HG02642 (cell line): Measurements from ENCODE around the gene MORN3.

Source experiments
- ATAC-seq: cut with Tn5 transposase; IDR thresholded peaks from one replicate; pipeline ENCODE4 v1.9.1; 2021; ENCODE audit warnings: mild to moderate bottlenecking; ENCODE audit not compliant: unreplicated experiment, poor library complexity

Gene MORN3

DNA sequence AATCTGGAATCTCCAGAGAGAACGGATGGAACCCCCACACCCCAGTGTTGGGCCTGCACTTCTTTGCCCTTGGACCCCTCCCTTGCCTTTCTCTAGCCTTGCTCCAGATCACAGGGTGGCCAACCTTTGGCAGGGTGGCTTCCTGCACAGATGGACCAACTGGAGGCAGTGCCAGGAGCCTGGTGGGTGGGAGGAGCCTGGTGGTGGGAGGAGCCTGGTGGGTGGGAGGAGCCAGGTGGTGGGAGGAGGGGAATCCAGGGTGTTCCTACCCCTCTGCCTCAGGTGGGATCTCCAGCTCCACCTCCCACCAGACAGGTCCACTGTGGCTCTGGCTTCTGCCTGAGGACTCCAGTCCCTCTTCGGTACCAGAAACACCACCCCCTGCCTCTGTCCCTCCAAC lies 58.1 kb downstream of the MORN3 start:
- ATAC-seq: no peak

DNA sequence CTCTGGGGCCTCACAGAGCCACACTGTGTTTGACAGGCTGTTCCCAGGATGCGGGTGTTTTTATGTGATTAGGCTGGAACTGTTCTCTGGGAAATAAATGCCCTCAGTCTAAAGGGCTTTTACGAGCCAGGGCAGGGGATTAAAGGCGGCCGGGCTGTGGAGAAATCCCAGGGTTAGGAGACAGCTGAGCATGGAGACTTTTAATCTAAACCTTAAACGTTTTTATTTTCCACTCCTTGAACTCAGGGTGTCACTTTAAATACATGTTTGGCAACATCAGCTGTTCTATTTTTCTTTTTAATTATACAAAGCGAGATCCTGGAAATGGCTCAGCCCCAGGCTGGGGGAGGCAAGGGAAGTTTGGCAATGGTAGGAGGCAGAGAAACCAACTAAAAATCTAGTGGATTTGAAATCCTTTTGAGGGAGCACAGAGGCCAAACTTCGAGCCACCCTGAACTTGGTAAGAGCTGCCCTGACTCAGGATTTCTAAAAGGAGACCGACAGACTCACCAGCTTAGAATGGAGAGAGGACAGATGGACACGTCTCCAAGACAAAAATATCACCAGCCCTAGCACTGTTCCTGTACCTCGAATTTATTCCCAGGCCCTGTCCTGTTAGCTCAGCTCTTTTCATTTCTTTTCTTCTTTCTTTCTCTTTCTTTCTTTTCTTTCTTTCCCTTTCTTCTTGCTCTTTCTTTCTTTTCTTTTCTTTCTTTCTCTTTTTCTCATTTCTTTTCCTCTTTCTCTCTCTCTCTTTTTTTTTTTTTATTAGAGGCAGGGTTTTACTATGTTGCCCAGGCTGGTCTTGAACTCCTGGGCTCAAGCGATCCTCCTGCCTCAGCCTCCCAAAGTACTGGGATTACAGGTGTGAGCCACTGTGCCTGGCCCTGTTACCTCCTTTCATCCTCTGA lies 59.0 kb downstream of the MORN3 start:
- no peak for ATAC-seq

DNA sequence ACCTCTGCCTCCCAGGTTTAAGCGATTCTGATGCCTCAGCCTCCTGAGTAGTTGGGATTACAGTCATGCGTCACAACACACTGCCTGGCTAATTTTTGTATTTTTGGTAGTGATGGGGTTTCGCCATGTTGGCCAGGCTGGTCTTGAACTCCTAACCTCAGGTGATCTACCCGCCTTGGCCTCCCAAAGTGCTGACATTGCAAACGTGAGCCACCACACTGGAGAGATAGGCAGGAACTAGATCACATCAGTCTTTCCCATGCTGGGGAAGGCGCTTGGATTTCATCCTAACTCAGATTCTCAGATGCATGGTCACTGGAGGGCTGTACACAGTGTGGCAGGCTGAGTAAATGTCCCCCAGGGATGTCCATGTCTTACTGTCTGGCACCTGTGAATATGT lies 61.2 kb downstream of the MORN3 start:
- no peak for ATAC-seq

DNA sequence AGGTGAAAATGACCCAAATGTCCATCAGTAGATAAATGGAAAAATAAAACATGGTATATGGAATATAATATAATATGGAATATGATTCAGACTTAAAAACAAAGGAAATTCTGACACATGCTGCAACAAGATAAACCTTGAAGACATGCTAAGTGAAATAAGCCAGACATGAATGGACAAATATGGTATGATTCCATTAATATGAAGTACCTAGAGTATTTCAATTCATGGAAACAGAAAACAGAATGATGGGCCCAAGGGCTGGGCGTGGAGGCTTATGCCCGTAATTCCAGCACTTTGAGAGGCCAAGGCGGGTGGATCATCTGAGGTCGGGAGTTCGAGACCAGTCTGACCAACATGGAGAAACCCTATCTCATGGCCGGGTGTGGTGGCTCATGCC lies 65.9 kb downstream of the MORN3 start:
- ATAC-seq: no peak

DNA sequence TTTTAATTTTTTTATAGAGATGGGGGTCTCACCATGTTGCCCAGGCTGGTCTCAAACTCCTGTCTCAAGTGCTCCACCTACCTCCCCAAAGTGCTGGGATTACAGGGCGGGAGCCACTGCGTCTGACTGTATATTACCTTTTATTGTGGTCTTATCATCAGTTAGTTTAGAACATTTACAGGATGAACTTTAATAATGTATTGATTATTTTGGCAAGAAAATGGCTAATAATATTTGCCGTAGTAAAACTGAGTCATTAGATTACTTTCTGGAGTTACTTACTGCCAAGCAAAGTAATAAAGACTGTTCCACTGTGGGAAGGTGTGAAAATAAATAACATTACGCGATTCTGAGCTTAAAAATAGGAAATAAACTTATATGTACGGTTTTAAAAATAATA lies 66.7 kb downstream of the MORN3 start:
- no peak for ATAC-seq

DNA sequence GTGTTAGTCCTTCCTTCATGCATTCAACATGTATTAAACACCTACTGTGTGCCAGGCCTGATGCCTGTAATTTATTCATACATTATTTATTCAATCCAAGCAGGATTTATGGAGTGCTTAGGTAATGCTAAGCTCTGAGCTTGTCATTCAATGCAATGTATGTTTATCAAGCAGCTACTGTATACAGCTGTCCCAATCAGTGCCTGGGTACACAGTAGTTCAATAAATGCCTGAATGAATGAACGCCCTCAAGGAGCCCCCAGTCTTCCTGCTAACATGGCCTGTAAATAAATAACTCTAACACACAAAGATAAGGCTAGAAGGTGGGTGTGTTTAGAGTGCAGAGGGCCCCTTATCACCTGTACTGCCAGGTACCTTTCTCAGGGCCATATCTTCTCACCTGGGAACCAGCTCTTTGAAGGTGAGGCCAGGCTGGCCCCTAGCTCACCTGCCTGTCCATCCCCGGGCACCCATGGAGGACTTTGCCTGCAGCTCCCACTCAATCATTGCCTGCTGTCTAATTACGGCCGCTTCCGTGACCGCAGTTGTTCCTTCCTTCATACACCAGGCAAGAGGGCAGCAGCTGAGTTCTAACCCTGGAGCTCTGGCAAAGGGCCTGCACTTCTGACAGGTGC lies 68.6 kb downstream of the MORN3 start:
- no peak for ATAC-seq
